Measurements from ENCODE around the gene GPNMB. TPM values are rescaled to one million over a fixed set of nuclear protein-coding genes. Genes with fewer than 3 reads are reported as not detected.

GPNMB gene
- total RNA-seq, 2 donors from 2014 or later, result 10.0 to 49.9 TPM

- intact Hi-C loops (cut with DNase I), result no loop called here
- DNase-seq (ENCODE audit: low spot score), result no peak
- no peaks in the 10 kb centered on the region for H3K27me3 ChIP-seq (replicated peaks; ENCODE audit: insufficient read depth)
- TF ChIP-seq POLR2AphosphoS5 (IDR thresholded peaks at IDR 0.05) (no peak), CTCF (IDR thresholded peaks at IDR 0.05) (no peak), POLR2A (IDR thresholded peaks at IDR 0.05) (no peak)
- WGBS, result 62% methylated on average over 4 of the region's 4 CpGs
- H3K4me3 ChIP-seq, result no peak overlapping the region
- H3K36me3 ChIP-seq, result no peaks in the 10 kb centered on the region
- no peak overlapping the region for H3K27ac ChIP-seq
- no peaks in the 10 kb centered on the region for H3K4me1 ChIP-seq (replicated peaks)
- no peaks in the 10 kb centered on the region for H3K9me3 ChIP-seq
Observed at GRCh38 chr7:23226844-23227450, 19.6 kb upstream of the GPNMB start.

GRCh38 chr7:23228412-23228811, 18.2 kb upstream of the GPNMB start:
- no peaks in the 10 kb centered on the region for H3K36me3 ChIP-seq
- 94% methylated on average over 2 of the region's 2 CpGs for WGBS
- H3K4me3 ChIP-seq, result no peak overlapping the region
- TF ChIP-seq CTCF (IDR thresholded peaks at IDR 0.05) (no peak), POLR2AphosphoS5 (IDR thresholded peaks at IDR 0.05) (no peak), POLR2A (IDR thresholded peaks at IDR 0.05) (no peak)
- H3K27me3 ChIP-seq (replicated peaks; ENCODE audit: insufficient read depth), result no peaks in the 10 kb centered on the region
- DNase-seq (ENCODE audit: low spot score), result no peak
- no peak overlapping the region for H3K27ac ChIP-seq
- H3K9me3 ChIP-seq, result no peaks in the 10 kb centered on the region
- intact Hi-C loops (cut with DNase I), result no loop called here
- no peaks in the 10 kb centered on the region for H3K4me1 ChIP-seq (replicated peaks)

GRCh38 chr7:23230641-23231101, 15.9 kb upstream of the GPNMB start:
- Histone ChIP-seq H3K9me3 (no peaks in the 10 kb centered on the region), H3K27me3 (replicated peaks; ENCODE audit: insufficient read depth) (no peaks in the 10 kb centered on the region), H3K27ac (no peak overlapping the region), H3K36me3 (no peaks in the 10 kb centered on the region), H3K4me1 (replicated peaks) (no peaks in the 10 kb centered on the region), H3K4me3 (no peak overlapping the region)
- TF ChIP-seq CTCF (IDR thresholded peaks at IDR 0.05) (no peak), POLR2A (IDR thresholded peaks at IDR 0.05) (no peak), POLR2AphosphoS5 (IDR thresholded peaks at IDR 0.05) (no peak)
- intact Hi-C loops (cut with DNase I), result no loop called here
- WGBS, result 53% methylated on average over 6 of the region's 6 CpGs
- DNase-seq (ENCODE audit: low spot score), result no peak

- H3K4me1 ChIP-seq (replicated peaks), result no peaks in the 10 kb centered on the region
- no peaks in the 10 kb centered on the region for H3K9me3 ChIP-seq
- H3K4me3 ChIP-seq, result no peak overlapping the region
- H3K27ac ChIP-seq, result no peak overlapping the region
- intact Hi-C loops (cut with DNase I), result no loop called here
- H3K36me3 ChIP-seq, result no peaks in the 10 kb centered on the region
- DNase-seq (ENCODE audit: low spot score), result no peak
- 90% methylated on average over 3 of the region's 3 CpGs for WGBS
- H3K27me3 ChIP-seq (replicated peaks; ENCODE audit: insufficient read depth), result no peaks in the 10 kb centered on the region
- TF ChIP-seq POLR2A (IDR thresholded peaks at IDR 0.05), result no peak
- TF ChIP-seq CTCF (IDR thresholded peaks at IDR 0.05), result no peak
- TF ChIP-seq POLR2AphosphoS5 (IDR thresholded peaks at IDR 0.05), result no peak
Observed at GRCh38 chr7:23232966-23233365, 13.6 kb upstream of the GPNMB start.

GRCh38 chr7:23234569-23235296, 11.8 kb upstream of the GPNMB start:
- intact Hi-C loops (cut with DNase I), result no loop called here
- no peaks in the 10 kb centered on the region for H3K36me3 ChIP-seq
- no peak for DNase-seq (ENCODE audit: low spot score)
- H3K27me3 ChIP-seq (replicated peaks; ENCODE audit: insufficient read depth), result no peaks in the 10 kb centered on the region
- H3K4me1 ChIP-seq (replicated peaks), result no peaks in the 10 kb centered on the region
- no peak overlapping the region for H3K27ac ChIP-seq
- no peak for TF ChIP-seq CTCF (IDR thresholded peaks at IDR 0.05)
- TF ChIP-seq POLR2A (IDR thresholded peaks at IDR 0.05), result no peak
- TF ChIP-seq POLR2AphosphoS5 (IDR thresholded peaks at IDR 0.05), result no peak
- no peak overlapping the region for H3K4me3 ChIP-seq
- 59% methylated on average over 9 of the region's 9 CpGs for WGBS
- H3K9me3 ChIP-seq, result no peaks in the 10 kb centered on the region

Measured in prostate gland (tissue), 2 donors.